NCI-H128 (cell line): Measurements from ENCODE around the gene ARHGAP26.
"Not testable (repeated sequence)": the region's sequence is repeated elsewhere in the genome, so short reads cannot be mapped to it uniquely, and the experiment has no call there.

Experiments
- DNase-seq: peaks from one replicate; lab custom pipeline; 2025; ENCODE audit not compliant: unreplicated experiment; lab: John Stamatoyannopoulos, UW

Gene ARHGAP26

DNA sequence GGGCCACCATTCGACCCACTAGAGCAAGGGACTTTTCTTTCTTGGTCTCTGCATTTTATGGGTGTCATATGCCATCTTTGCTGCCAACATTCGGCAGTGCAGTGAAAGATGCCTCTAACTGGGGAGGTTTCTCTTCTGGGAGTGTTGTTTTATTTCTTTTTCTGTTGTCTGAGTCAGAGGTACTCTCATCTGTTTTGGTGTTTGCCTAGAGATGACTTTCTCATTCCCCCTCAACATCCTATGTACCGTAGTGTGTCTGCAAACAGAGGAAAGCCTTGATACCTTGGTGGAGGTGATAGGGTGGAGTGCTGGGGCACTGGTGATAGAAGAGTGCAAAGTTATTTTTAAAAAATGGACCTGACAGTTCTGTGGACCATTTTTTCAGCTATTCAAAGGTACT is 182.1 kb downstream of the ARHGAP26 start:
- DNase-seq, result no peak

DNA sequence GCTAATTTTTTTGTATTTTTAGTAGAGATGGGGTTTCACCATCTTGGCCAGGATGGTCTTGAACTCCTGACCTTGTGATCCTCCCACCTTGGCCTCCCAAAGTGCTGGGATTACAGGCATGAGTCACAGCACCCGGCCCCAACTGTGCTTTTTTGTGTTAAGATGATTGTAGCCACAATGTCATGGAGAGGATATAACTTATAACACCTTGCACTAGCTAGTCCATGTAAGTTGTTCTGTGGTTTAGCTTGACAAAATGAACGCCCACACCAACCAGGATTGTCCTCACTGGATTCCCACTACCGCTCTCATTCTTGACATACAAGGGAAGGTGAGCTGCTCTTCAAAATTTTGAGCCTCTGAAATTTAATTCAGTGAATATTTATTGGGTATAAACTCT is 182.7 kb downstream of the ARHGAP26 start:
- not testable (repeated sequence) for DNase-seq

DNA sequence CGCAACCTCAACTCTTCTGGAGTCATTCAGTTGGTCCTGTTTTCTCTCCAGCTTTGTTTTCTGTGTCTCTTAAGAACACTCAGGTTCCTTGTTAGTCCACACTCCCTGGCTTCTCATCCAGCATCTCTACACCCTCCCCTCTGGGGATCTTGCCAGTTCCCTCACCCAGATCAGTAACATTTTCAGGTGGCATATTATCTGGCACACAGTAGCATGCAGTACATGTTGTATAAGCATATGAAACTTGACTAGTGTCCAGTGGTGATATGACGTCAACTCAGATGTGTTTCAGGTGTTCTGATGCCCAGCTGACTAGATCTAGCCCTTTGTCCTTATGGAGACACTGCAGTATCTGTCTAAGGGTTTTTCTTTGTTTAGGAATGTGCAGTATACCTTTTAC is 184.3 kb downstream of the ARHGAP26 start:
- DNase-seq, result no peak

DNA sequence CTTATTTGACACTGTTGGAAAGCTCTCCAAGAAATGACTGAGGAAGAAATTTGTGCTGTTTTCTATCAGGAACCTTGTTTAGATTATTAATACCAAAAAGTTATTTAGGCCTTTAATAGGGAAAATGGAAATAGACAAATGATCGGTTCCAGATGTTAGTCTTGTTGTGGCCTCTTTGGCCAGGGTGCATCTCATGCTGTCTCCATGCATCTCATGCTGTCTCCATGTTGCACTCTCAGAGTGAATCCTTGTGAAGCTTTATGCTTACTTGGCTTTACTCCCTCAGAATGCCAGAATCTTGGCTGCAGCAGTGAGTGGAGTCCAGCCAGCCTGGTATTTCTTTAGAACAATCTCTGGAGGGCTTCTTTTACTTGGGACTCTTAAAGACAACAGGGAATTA is 185.5 kb downstream of the ARHGAP26 start:
- no peak for DNase-seq

DNA sequence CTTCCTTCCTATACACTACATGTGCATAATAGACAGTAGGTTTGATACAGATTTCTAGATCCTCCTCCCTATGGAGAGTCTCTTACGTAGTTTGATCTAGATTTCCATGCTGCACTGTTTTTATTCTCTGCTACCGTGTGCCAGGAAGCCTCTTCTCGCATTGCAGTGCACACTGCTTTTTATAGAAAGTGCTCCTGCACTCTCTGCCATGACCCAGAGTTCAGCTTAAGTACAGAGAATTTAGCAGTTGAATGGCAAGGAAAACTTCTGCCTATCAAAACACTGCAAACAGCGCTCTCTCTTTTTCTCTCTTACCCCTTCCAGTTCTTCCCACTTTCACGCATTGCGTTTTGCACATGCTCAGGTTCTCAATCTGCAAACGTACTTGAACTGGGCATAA is 187.4 kb downstream of the ARHGAP26 start:
- no peak for DNase-seq

DNA sequence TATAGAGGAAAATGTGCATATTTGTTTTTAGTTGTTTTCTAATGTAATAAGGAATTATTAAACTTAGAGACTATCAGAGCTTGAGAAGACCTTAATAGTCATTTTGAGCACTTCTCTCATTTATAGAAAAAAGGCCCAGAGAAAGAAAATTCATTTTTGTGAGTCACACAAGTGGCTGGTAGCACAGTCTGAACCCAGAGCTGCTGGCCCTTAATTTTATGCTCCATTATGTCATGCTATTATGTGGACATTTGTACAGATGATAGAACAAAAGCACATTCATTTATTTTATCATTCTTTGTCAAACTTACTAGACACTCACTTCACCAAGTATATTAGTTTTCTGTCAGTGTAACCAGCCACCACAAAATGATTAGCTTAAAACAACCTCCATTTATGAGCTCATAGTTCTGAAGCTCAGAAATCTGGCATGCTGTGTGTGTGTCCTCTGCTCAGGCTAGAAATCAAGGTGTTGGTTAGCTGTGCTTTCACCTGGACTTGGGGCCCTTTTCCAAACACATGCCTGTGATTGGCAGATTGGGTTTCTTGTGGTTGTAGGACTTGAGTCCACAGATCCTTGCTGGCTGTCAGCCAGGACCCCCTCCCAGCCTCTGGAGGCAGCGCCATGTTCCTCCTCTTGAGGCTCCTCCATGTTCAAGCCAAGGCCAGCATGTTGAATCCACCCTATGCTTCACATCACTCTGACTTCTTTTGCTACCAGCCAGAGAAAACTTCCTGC is 188.9 kb downstream of the ARHGAP26 start:
- DNase-seq, result no peak

DNA sequence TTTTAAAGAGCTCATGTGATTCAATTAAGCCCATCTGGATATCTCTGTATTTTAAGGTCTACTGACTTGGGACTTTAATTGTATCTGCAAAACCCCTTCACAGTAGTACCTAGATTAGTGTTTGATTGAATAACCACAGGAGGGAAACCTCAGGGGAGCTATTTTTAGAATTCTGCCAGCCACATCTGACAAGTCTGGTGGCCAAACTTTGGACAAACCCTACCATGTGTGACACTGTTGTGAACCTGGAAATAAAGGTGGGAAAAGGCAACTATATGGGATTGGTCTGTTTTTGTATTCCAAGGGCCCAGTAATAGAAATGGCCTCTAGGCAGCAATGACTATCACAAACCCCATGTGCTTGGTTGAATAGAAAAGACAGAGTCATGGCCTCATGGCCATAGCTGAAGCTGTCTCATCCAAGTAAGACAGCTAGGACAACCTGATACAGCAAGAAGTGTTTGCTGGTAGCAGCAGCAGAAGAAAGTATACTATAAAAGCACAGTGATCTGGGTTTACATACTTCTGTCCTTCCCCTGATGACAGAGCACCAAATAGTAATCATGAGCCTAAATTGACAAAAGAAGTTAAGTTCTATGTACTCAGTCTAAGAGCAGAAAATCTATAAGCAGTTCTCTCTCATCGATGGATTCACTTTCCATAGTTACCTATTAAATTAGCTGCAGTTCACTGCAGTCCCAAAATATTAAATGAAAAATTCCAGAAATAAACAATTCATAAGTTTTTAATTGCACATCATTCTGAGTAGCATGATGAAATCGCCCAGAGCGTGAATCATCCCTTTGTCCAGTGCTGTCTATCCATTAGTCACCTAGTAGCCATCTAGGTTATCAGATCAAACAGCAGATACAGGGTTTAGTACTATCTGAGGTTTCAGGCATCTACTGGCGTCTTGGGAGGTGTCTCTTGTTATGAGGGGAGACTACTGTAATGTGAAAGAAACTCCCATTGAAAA is 189.8 kb downstream of the ARHGAP26 start:
- no peak for DNase-seq

DNA sequence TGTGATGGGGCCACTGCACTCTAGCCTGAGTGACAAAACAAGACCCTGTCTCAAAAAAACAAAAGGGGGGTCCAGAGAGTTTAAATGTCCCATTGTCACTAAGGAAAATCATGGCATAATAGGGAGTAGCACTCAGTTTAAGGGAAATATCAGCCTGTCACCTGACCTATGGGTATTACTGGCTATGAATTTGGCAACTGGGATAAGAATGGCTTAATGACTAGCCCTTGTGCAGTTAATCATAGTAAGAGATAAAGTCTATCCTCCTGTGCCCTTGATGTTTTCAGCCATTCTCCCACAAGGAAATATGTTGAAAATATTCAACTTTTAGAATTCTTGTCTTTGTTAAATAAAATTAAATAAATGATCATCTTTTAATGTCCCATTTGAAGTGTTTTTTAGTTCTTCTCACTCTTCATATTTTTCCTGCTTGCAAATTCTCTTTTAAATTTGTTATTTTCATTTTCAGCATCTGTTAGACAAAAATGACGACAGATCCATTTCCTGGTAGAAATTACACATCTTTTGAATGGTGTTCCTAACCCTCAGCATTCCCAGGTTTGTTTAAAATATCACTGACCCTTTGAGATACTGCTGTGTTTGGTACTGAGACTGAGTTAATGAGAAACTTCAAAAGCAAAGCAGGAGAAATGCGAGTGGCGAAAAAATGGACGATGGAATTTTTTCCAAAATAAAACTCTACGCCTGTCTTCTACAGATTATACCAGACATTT is 191.4 kb downstream of the ARHGAP26 start:
- no peak for DNase-seq

DNA sequence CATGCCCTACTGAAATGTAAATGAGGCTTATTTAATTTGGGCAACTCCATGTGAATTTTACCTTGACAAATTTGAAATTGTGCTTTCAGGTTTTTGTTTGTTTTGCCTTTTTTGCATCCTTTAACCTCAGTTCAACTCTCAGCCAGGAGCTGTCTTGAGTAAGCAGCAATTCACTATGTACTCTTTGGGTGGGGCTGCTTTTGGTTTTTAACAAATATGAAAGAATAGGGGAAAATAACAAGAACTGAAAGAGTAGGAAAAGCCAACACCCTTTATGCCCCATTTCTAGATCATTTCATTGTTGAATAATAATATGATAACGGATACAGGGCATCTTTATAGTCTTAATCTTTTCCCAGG is 192.0 kb downstream of the ARHGAP26 start:
- DNase-seq, result no peak

DNA sequence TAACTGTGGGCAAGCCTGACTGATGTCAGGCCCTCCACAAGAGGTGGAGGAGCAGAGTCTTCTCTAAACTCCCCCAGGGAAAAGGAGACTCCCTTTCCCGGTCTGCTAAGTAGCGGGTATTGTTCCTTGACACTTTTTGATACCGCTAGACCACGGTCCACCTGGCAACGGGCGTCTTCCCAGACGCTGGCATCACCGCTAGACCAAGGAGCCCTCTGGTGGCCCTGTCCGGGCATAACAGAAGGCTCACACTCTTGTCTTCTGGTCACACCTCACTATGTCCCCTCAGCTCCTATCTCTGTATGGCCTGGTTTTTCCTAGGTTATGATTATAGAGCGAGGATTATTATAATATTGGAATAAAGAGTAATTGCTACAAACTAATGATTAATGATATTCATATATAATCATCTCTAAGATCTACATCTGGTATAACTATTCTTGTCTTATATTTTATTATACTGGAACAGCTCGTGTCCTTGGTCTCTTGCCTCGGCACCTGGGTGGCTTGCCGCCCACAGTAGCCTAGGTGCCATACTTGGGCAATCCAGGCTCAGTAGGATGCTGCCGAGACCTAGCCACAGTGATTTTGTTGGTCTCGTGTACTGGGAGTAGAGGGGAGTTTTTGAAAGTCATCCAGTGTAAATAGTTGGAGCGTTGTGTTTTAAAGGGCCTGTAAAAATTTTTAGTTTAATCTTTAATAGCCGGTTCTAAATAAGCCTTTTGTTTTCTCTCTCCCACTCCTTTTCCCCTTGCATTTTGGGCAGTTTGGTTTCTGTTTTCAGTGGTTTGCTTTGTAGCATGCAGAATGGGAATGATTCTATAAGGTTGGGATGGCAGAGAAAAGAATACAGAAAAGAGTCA is 195.3 kb downstream of the ARHGAP26 start:
- DNase-seq, result not testable (repeated sequence)

DNA sequence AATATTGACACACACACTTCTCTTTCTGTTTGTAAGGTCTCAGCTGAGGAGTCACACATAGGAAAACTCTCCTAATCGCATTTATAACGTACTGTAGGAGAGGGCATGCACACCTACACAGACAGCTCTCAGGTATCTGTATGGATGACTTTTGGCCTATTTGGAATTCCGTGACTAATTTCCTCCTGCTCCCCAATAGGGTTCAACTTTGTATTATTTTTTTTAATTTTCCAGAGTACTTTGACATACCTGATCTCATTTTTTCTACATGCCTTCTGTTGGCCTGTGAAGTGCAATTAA is 195.9 kb downstream of the ARHGAP26 start:
- DNase-seq, result no peak

DNA sequence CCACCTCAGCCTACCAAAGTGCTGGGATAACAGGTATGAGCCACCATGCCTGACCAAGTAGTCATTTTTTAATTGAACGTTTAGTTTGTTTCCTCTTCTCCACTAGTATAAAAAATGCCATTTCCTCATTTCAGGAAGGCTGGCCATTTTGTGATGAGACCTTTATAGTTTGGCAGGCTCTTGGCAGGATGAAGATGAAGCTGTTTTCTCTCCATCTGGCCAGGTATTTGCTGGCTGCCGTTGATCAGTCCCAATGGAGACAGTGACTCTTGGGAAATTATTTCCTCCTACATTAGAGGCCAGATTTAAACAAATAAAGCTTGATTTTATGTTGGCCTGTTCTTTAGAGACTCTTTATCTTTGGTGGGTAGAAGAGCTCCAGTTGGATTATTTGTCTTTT is 199.0 kb downstream of the ARHGAP26 start:
- no peak for DNase-seq

DNA sequence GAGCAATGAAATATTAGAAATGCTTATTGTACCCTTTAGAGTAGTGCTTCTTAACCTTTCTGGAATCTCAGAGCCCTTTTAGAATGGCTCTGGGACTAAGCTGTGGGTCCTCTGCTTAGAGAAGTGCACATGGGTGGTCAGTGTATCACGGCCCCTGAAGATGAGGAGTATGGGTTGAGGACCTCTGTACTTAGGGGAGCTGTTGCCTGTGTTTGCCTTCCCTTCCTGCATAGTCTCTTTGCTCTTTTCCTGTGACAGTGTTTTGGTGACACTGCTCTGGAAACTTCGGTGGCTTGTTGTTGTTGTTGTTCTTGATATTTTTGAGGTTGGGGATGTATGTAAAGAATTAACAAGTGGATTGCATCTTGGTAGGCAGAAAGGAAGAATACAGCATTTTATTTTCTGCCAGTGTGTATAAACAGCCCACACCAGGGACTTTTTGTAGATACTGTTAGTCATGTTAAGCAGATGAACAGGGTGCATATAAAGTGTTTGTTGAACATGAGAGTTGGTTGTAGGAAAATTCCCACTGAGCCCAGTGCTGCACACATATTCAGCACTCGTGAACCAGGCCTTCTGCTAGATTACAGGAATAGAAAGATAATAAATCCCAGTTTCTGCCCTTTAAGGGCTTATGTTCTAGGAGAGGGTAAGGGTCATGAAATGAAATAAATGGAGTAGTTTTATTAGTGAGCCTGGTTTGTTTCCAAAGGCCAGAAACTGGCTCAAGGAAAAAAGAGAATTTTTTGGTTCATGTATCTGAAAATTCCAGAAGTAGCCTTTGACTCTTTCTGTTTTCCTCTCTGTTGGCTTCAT is 199.7 kb downstream of the ARHGAP26 start:
- DNase-seq, result no peak

DNA sequence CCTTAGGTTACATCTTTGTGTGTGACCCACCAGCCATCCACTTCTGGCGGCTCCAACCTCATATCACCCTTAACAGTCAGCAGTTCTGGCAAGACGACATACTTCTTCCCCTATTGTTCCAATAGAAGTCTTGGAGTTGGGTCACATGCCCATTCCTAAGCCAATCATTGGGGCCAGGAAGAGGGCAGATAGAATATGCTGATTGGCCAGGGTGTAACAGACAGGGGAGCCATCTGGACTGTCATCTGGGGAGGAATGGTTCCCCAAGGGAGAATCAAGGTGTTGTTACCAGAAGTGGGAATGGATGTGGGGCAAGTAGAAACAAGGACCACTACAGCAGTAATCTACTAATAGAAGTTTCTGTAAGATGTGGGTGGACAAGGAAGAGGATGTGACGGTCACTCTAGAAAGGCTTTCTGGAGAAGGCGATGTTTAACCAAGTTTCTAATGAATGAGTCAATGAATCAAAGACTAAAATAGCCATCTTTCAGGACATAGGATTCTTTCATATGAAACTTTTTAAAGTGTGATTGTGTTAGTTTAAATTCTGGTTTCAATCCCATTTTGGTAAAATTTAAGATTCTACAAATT is 200.4 kb downstream of the ARHGAP26 start:
- DNase-seq, result no peak

DNA sequence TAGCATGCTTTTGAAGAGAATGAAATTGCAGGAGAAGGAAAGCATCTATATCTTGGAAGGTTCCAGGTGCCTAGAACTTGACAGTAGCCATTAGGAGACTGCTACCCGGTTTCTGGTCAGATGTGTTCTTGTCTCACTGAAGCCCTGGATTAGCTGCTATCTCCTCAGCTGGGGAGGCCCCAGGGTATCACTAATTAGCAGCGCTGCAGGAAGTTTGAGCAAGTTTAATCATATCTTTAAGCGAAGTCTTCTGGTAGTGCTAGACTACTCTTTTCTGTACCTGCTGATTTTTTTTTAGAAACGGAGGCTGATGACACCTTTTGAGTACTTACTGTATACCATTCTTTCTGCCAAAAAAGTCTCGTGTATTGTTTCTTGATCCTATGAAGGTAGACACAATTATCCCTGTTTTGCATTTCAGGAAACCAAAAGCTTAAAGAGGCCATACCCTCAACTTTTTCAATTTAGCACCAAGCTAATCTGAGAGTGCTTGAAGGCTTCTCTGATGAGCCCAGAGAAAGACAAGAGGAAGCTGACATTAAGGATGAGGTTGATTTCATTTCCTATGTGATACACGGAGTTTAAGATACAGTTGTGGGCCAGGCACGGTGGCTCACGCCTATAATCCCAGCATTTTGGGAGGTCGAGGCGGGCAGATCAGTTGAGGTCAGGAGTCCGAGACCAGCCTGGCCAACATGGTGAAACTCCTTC is 201.3 kb downstream of the ARHGAP26 start:
- no peak for DNase-seq

DNA sequence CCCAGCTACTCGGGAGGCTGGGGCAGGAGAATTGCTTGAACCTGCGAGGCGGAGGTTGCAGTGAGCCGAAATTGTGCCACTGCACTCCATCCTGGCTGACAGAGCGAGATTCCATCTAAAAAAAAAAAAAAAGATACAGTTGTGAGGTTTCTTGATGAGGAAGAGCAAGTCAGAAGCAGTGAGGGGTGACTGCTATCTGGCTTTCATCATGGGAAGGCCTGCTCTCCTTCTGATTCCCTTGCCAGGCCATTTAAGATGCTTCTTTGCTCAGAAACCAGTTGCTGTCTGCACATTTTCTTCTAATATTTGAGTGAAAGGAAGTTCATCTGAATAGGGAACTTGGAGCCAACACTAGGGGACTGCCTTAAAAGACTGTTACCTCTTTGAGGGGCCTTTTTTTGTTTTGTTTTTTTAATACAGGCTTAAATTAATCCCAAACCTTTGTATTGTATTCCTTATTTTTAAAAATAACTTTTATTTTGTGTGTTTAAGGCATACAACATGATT is 201.9 kb downstream of the ARHGAP26 start:
- no peak for DNase-seq

DNA sequence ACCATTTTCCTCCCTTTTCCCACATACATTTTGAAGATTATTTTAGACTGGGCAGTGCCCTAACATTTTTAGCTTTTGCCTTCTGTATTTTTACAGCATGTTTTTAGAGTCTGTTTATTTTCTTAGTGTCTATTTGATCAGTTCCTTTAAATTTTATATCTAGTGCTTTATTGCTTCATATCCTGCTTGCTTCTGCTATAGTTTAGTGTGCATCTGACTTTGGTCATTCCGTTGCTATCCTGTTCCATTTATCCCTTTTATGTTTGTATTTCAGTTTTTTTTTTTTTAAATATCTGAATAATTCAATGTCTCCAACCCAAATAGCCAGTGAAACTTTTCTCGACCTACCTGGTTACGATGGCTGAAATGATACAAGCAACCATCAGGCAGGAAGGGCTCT is 203.8 kb downstream of the ARHGAP26 start:
- no peak for DNase-seq

DNA sequence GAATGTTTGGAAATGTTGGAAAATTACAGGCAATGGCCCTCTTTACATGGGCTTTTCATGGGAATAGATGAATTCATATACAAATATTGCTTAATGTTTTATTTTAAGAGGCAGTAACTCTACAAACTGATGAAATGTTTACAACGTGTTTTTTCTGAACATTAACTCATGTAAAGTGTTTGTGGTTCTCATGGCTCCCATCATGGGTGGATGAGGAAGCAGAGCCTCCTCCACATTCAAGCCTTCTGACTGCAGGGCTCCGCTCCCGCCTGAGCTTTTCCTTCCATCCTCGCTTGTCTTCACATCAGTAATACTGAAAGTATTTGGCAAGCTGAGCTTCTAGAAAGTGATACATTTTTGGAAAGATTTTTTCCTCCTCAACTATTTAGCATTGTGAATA is 204.2 kb downstream of the ARHGAP26 start:
- DNase-seq, result no peak

DNA sequence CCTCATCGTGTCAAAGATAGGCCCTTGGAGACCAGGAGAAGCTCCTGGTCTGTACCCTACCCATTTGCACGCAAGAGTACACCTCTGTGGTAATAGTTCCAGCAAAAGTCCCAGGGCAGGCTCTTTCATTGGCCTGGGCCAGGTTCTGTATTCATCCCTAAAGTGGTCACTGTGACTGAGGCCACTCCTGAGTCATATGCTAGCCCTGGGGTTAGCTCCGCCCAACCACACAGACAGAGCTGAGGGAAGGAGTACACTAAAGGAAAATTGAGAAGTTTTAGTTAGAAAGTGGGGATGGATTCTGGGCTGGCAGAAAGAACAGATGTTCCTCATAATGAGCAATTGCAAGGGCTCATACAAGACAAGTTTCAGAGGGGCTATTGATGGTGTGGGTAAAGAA is 206.7 kb downstream of the ARHGAP26 start:
- DNase-seq, result no peak
